Effector memory CD4-positive, alpha-beta T cell (primary cell): ENCODE results near the gene ENAH.
A peak's percentile ranks its signal among the peaks of the same experiment; 100 is the strongest.
"Not testable (repeated sequence)": the region's sequence is repeated elsewhere in the genome, so short reads cannot be mapped to it uniquely, and the experiment has no call there.

ENCODE experiments used
- DNase-seq, 3 donors: peaks; one replicate each; pipeline ENCODE4 v3.0.0-alpha.2; 2020
- H3K27ac ChIP-seq: 2 replicates; pipeline ENCODE4 v1.7.0; 2013; ENCODE audit warnings: mild to moderate bottlenecking, low read length, moderate library complexity; ENCODE audit not compliant: insufficient read depth, poor library complexity, severe bottlenecking
- H3K27me3 ChIP-seq: replicated peaks from 2 replicates; pipeline ENCODE4 v1.7.0; 2013; ENCODE audit warnings: mild to moderate bottlenecking, low read length; ENCODE audit not compliant: insufficient read depth, control insufficient read depth, poor library complexity, severe bottlenecking
- H3K36me3 ChIP-seq: 2 replicates; pipeline ENCODE4 v1.7.0; 2013; ENCODE audit warnings: mild to moderate bottlenecking, low read length, moderate library complexity; ENCODE audit not compliant: control insufficient read depth, insufficient read depth
- H3K4me1 ChIP-seq: 2 replicates; pipeline ENCODE4 v1.7.0; 2013; ENCODE audit warnings: low read length, mild to moderate bottlenecking; ENCODE audit not compliant: control insufficient read depth, insufficient read depth, poor library complexity, severe bottlenecking
- H3K4me3 ChIP-seq: 2 replicates; pipeline ENCODE4 v1.7.0; 2013; ENCODE audit warnings: low read length, low read depth, mild to moderate bottlenecking; ENCODE audit not compliant: insufficient read depth, poor library complexity, severe bottlenecking
- H3K9me3 ChIP-seq: 2 replicates; pipeline ENCODE4 v1.7.0; 2013; ENCODE audit warnings: mild to moderate bottlenecking, low read length, moderate library complexity; ENCODE audit not compliant: control insufficient read depth

Gene ENAH

GRCh38 chr1:225477296-225477911, 175.5 kb downstream of the ENAH start:
- no peaks in the 10 kb centered on the region for H3K36me3 ChIP-seq
- no peak for DNase-seq
- no peak overlapping the region for H3K4me3 ChIP-seq
- H3K27me3 ChIP-seq = no peaks in the 10 kb centered on the region
- peaks cover 14% of the 10 kb centered on the region for H3K4me1 ChIP-seq
- no peaks in the 10 kb centered on the region for H3K9me3 ChIP-seq
- no peak overlapping the region for H3K27ac ChIP-seq

GRCh38 chr1:225476538-225476988, 176.4 kb downstream of the ENAH start:
- Histone ChIP-seq H3K27me3 (no peaks in the 10 kb centered on the region), H3K27ac (no peak overlapping the region), H3K9me3 (no peaks in the 10 kb centered on the region), H3K4me3 (no peak overlapping the region), H3K4me1 (peaks cover 14% of the 10 kb centered on the region), H3K36me3 (no peaks in the 10 kb centered on the region)
- no peak for DNase-seq

- no peaks in the 10 kb centered on the region for H3K27me3 ChIP-seq
- no peak for DNase-seq
- no peaks in the 10 kb centered on the region for H3K9me3 ChIP-seq
- no peak overlapping the region for H3K4me3 ChIP-seq
- peaks cover 14% of the 10 kb centered on the region for H3K4me1 ChIP-seq
- no peaks in the 10 kb centered on the region for H3K36me3 ChIP-seq
- H3K27ac ChIP-seq = no peak overlapping the region
These were observed 176.8 kb downstream of the ENAH start for GRCh38 chr1:225476100-225476511.

- Histone ChIP-seq H3K4me3 (no peak overlapping the region), H3K36me3 (no peaks in the 10 kb centered on the region), H3K27me3 (no peaks in the 10 kb centered on the region), H3K27ac (no peak overlapping the region), H3K9me3 (no peaks in the 10 kb centered on the region), H3K4me1 (peaks cover 14% of the 10 kb centered on the region)
- DNase-seq = peak; percentile 44 to 57 (median 48)
These were observed 177.7 kb downstream of the ENAH start for GRCh38 chr1:225474986-225475820.

- DNase-seq = no peak
- H3K36me3 ChIP-seq = no peaks in the 10 kb centered on the region
- peaks cover 14% of the 10 kb centered on the region for H3K4me1 ChIP-seq
- no peaks in the 10 kb centered on the region for H3K27me3 ChIP-seq
- H3K4me3 ChIP-seq = no peak overlapping the region
- H3K9me3 ChIP-seq = no peaks in the 10 kb centered on the region
- H3K27ac ChIP-seq = no peak overlapping the region
These were observed 178.4 kb downstream of the ENAH start for GRCh38 chr1:225474439-225474985.

- H3K27me3 ChIP-seq, DNase-seq, H3K9me3 ChIP-seq, H3K27ac ChIP-seq, H3K36me3 ChIP-seq, H3K4me3 ChIP-seq: not testable (repeated sequence)
- peaks cover 19% of the 10 kb centered on the region for H3K4me1 ChIP-seq
These were observed 179.1 kb downstream of the ENAH start for GRCh38 chr1:225473676-225474438.

GRCh38 chr1:225473266-225473665, 179.7 kb downstream of the ENAH start:
- peaks cover 25% of the 10 kb centered on the region for H3K4me1 ChIP-seq
- not testable (repeated sequence) for H3K36me3 ChIP-seq, DNase-seq, H3K4me3 ChIP-seq, H3K9me3 ChIP-seq, H3K27ac ChIP-seq, H3K27me3 ChIP-seq

- DNase-seq = no peak
- no peaks in the 10 kb centered on the region for H3K9me3 ChIP-seq
- peaks cover 32% of the 10 kb centered on the region for H3K4me1 ChIP-seq
- H3K36me3 ChIP-seq = no peaks in the 10 kb centered on the region
- no peak overlapping the region for H3K27ac ChIP-seq
- no peak overlapping the region for H3K4me3 ChIP-seq
- no peaks in the 10 kb centered on the region for H3K27me3 ChIP-seq
These were observed 181.2 kb downstream of the ENAH start for GRCh38 chr1:225471453-225472301.

- Histone ChIP-seq H3K36me3 (no peaks in the 10 kb centered on the region), H3K27ac (no peak overlapping the region), H3K4me1 (peaks cover 32% of the 10 kb centered on the region), H3K9me3 (no peaks in the 10 kb centered on the region), H3K27me3 (no peaks in the 10 kb centered on the region), H3K4me3 (no peak overlapping the region)
- DNase-seq = no peak
These were observed 181.8 kb downstream of the ENAH start for GRCh38 chr1:225471109-225471452.
